GM18907 (cell line): ENCODE data around the gene DENND1A.
"Not testable (repeated sequence)": the region's sequence is repeated elsewhere in the genome, so short reads cannot be mapped to it uniquely, and the experiment has no call there.

Experiments used
- ATAC-seq: cut with Tn5 transposase; IDR thresholded peaks from one replicate; pipeline ENCODE4 v1.9.1; 2021; ENCODE audit warnings: mild to moderate bottlenecking, moderate library complexity; ENCODE audit not compliant: unreplicated experiment

Gene DENND1A

GRCh38 chr9:123636805-123637204 lies 293.1 kb downstream of the DENND1A start:
- not testable (repeated sequence) for ATAC-seq

- ATAC-seq: no peak
Measured at GRCh38 chr9:123631862-123632261, 298.1 kb downstream of the DENND1A start.

GRCh38 chr9:123630233-123630632 lies 299.7 kb downstream of the DENND1A start:
- no peak for ATAC-seq

GRCh38 chr9:123629531-123629930 lies 300.4 kb downstream of the DENND1A start:
- no peak for ATAC-seq

GRCh38 chr9:123622711-123623241 lies 307.1 kb downstream of the DENND1A start:
- no peak for ATAC-seq

GRCh38 chr9:123620239-123620638 lies 309.7 kb downstream of the DENND1A start:
- no peak for ATAC-seq

GRCh38 chr9:123617952-123618678 lies 311.8 kb downstream of the DENND1A start:
- ATAC-seq: no peak

- no peak for ATAC-seq
Measured at GRCh38 chr9:123617286-123617685, 312.6 kb downstream of the DENND1A start.

- ATAC-seq: no peak
Measured at GRCh38 chr9:123616707-123617106, 313.2 kb downstream of the DENND1A start.

- ATAC-seq: no peak
Measured at GRCh38 chr9:123615381-123615780, 314.5 kb downstream of the DENND1A start.

- ATAC-seq: no peak
Measured at GRCh38 chr9:123614306-123615263, 315.3 kb downstream of the DENND1A start.

GRCh38 chr9:123611226-123611625 lies 318.7 kb downstream of the DENND1A start:
- no peak for ATAC-seq

- no peak for ATAC-seq
Measured at GRCh38 chr9:123609844-123610243, 320.1 kb downstream of the DENND1A start.

GRCh38 chr9:123608104-123608503 lies 321.8 kb downstream of the DENND1A start:
- peak; percentile 94 for ATAC-seq

GRCh38 chr9:123607479-123607878 lies 322.4 kb downstream of the DENND1A start:
- ATAC-seq: no peak

- no peak for ATAC-seq
Measured at GRCh38 chr9:123606141-123606540, 323.8 kb downstream of the DENND1A start.

- ATAC-seq: no peak
Measured at GRCh38 chr9:123605286-123605685, 324.6 kb downstream of the DENND1A start.

- no peak for ATAC-seq
Measured at GRCh38 chr9:123604861-123605260, 325.1 kb downstream of the DENND1A start.

- ATAC-seq: no peak
Measured at GRCh38 chr9:123601828-123602227, 328.1 kb downstream of the DENND1A start.

- no peak for ATAC-seq
Measured at GRCh38 chr9:123599781-123600180, 330.1 kb downstream of the DENND1A start.

GRCh38 chr9:123597876-123598556 lies 331.9 kb downstream of the DENND1A start:
- no peak for ATAC-seq
